PC-9 (cell line): ENCODE results near the gene STX16.

Source experiments
- EZH2 ChIP-seq: fragments of 200-600 bp; sonication (generic); IDR thresholded peaks from 2 replicates; pipeline ENCODE4 v1.8.0; 2017; ENCODE audit warnings: antibody characterized with exemption, low read depth
- TF ChIP-seq, protein P1 (sequence below): fragments of 200-600 bp; sonication (generic); conservative IDR thresholded peaks from 2 replicates; pipeline ENCODE4 v1.6.1; 2017; ENCODE audit warnings: mixed run types, antibody characterized with exemption, mild to moderate bottlenecking, moderate library complexity

DNA sequence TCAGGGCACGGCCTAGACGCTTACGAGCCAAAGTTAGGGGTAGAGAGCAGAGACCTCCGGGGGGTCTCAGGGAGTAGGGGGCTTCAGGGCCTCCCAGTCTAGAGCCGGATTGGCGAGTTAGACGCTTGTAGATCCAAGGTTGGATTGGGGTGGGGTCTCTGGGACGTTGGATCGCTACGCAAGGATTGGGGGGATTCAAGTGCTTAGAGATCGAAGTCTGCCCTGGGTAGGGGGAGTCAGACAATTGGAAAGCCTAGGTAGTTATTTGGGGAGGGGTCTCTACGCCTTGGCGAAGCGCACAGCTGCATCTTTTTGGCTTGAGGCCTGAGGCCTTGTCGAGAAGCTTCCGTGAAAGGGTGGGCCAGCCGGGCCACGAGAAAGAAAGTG, 469 bp downstream of the STX16 start:
- TF ChIP-seq, protein P1, sequence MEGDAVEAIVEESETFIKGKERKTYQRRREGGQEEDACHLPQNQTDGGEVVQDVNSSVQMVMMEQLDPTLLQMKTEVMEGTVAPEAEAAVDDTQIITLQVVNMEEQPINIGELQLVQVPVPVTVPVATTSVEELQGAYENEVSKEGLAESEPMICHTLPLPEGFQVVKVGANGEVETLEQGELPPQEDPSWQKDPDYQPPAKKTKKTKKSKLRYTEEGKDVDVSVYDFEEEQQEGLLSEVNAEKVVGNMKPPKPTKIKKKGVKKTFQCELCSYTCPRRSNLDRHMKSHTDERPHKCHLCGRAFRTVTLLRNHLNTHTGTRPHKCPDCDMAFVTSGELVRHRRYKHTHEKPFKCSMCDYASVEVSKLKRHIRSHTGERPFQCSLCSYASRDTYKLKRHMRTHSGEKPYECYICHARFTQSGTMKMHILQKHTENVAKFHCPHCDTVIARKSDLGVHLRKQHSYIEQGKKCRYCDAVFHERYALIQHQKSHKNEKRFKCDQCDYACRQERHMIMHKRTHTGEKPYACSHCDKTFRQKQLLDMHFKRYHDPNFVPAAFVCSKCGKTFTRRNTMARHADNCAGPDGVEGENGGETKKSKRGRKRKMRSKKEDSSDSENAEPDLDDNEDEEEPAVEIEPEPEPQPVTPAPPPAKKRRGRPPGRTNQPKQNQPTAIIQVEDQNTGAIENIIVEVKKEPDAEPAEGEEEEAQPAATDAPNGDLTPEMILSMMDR = no peak
- no peak for TF ChIP-seq EZH2
